ENCODE data around the gene SEMA3A. TPM values are rescaled to one million over a fixed set of nuclear protein-coding genes. Genes with fewer than 3 reads are reported as not detected.
A peak's percentile ranks its signal among the peaks of the same experiment; 100 is the strongest.

The SEMA3A gene
- total and polyA plus RNA-seq, 11 donors: 0.30 to 6.6 (median 1.4) TPM

DNA sequence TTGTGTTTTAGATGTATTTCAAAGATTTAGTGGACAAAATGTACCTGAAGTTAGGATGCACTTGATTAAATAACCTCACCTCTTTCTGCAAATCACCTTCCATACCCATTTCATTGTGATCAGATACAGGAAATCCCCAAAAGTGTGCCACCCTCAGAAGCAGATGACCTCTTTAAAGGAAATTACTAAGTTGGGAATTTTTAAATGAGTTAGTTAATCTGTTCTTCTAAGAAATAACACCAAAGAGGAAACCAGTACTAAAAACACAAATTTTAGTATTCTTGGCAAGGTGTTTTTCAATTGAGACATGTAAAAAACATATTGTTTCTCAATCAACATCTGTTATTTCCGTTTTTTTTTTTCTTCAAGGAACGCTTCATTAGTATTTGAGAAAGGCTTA, 4.6 kb upstream of the SEMA3A start:
- no peaks in the 10 kb centered on the region for H3K27me3 ChIP-seq
- TF ChIP-seq POLR2A (IDR thresholded peaks at IDR 0.05) (no peak), CTCF (IDR thresholded peaks at IDR 0.05) (no peak)
- intact Hi-C loops (cut with DNase I): loop anchor here in 5 of 10 donors (10.0 kb wide), 3 partner anchors 104 to 826 kb away; no protein-coding TSS in a partner anchor
- H3K36me3 ChIP-seq: no peaks in the 10 kb centered on the region
- H3K27ac ChIP-seq: no peak overlapping the region
- no peaks in the 10 kb centered on the region for H3K9me3 ChIP-seq
- peaks cover 0 to 15% (median 0%) of the 10 kb centered on the region in 12 donors for H3K4me1 ChIP-seq
- H3K4me3 ChIP-seq: no peak overlapping the region
- 54 to 63% (median 59%) methylated on average over 2 of the region's 2 CpGs for WGBS, 4 donors
- DNase-seq (no peak), ATAC-seq (no peak)

GRCh38 chr7:84196084-84196503, 1.5 kb upstream of the SEMA3A start:
- ATAC-seq (peak in 3 of 4 donors; percentile 58 to 72 (median 71)), DNase-seq (peak in 1 of 5 donors; percentile 20)
- no peaks in the 10 kb centered on the region for H3K27me3 ChIP-seq
- H3K9me3 ChIP-seq: no peaks in the 10 kb centered on the region
- peak overlapping the region in 9 of 12 donors; percentile 24 to 59 (median 51) for H3K4me3 ChIP-seq
- 33 to 40% (median 37%) methylated on average over 4 of the region's 4 CpGs for WGBS, 4 donors
- H3K27ac ChIP-seq: peak overlapping the region in 1 of 12 donors; percentile 79
- no peaks in the 10 kb centered on the region for H3K36me3 ChIP-seq
- H3K4me1 ChIP-seq: peaks cover 0 to 16% (median 1%) of the 10 kb centered on the region in 12 donors
- TF ChIP-seq CTCF (IDR thresholded peaks at IDR 0.05) (no peak), POLR2A (IDR thresholded peaks at IDR 0.05) (no peak)
- intact Hi-C loops (cut with DNase I): loop anchor here in 5 of 10 donors (10.0 kb wide), 3 partner anchors 101 to 829 kb away; no protein-coding TSS in a partner anchor

GRCh38 chr7:84195295-84196060, 889 bp upstream of the SEMA3A start:
- intact Hi-C loops (cut with DNase I): loop anchor here in 5 of 10 donors (10.0 kb wide), 3 partner anchors 101 to 829 kb away; no protein-coding TSS in a partner anchor
- ATAC-seq (peak in 2 of 4 donors; percentile 13 to 19), DNase-seq (no peak)
- 21 to 35% (median 26%) methylated on average over 6 of the region's 6 CpGs for WGBS, 4 donors
- H3K4me1 ChIP-seq: peaks cover 0 to 16% (median 1%) of the 10 kb centered on the region in 12 donors
- TF ChIP-seq POLR2A (IDR thresholded peaks at IDR 0.05) (no peak), CTCF (IDR thresholded peaks at IDR 0.05) (no peak)
- H3K9me3 ChIP-seq: no peaks in the 10 kb centered on the region
- no peaks in the 10 kb centered on the region for H3K27me3 ChIP-seq
- H3K4me3 ChIP-seq: peak overlapping the region; percentile 15 to 59 (median 49)
- H3K27ac ChIP-seq: peak overlapping the region in 1 of 12 donors; percentile 79
- no peaks in the 10 kb centered on the region for H3K36me3 ChIP-seq

DNA sequence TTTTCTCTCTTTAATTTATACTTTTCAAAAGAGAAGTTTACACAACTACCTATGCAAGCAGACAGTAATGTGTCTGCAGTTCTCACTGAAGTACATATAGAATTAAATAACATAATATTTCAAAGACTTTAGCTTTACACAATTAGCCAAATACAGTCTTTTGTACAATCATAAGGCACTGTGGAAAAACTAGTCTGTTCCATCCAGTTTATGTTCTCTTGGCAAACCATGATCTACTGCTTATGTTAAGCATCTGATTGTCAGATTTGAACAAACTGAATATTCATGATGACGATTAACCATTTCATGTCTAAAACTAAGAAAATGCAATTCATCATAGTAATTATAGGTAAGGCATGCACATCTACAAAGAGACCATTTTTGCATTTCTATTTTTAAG, 842 bp downstream of the SEMA3A start:
- peaks cover 0 to 16% (median 1%) of the 10 kb centered on the region in 12 donors for H3K4me1 ChIP-seq
- no peaks in the 10 kb centered on the region for H3K27me3 ChIP-seq
- H3K4me3 ChIP-seq: peak overlapping the region in 9 of 12 donors; percentile 35 to 59 (median 51)
- H3K36me3 ChIP-seq: no peaks in the 10 kb centered on the region
- DNase-seq (no peak), ATAC-seq (no peak)
- TF ChIP-seq POLR2A (IDR thresholded peaks at IDR 0.05): no peak
- intact Hi-C loops (cut with DNase I): loop anchor here in 6 of 10 donors (5.0 to 10.0 kb wide), 4 partner anchors 99 to 831 kb away; no protein-coding TSS in a partner anchor
- peak overlapping the region in 1 of 12 donors; percentile 39 for H3K27ac ChIP-seq
- no peaks in the 10 kb centered on the region for H3K9me3 ChIP-seq
- WGBS, 4 donors: 40 to 54% (median 51%) methylated on average over 1 of the region's 1 CpG

All from heart left ventricle (tissue), 16 donors.